ENCODE results near the gene SOS2.

Gene SOS2

GRCh38 chr14:50231475-50232275 lies at the start of gene SOS2:
Gene SOS2, minus strand, starts transcription at chr14:50231578. Its CDS starts 295 bp downstream, at chr14:50231283.
- DNase-seq (ENCODE audit: low read depth, low spot score) = peak; percentile 43

GRCh38 chr14:50272498-50272897 lies 41.1 kb upstream of the SOS2 start:
- DNase-seq (ENCODE audit: low read depth, low spot score) = no peak

- no peak for DNase-seq (ENCODE audit: low read depth, low spot score)
Measured at GRCh38 chr14:50270932-50271331, 39.6 kb upstream of the SOS2 start.

GRCh38 chr14:50265029-50265428 lies 33.7 kb upstream of the SOS2 start:
- no peak for DNase-seq (ENCODE audit: low read depth, low spot score)

GRCh38 chr14:50263321-50263720 lies 31.9 kb upstream of the SOS2 start:
- no peak for DNase-seq (ENCODE audit: low read depth, low spot score)

GRCh38 chr14:50262865-50263264 lies 31.5 kb upstream of the SOS2 start:
- no peak for DNase-seq (ENCODE audit: low read depth, low spot score)

- DNase-seq (ENCODE audit: low read depth, low spot score) = no peak
Measured at GRCh38 chr14:50260511-50260910, 29.1 kb upstream of the SOS2 start.

GRCh38 chr14:50260072-50260471 lies 28.7 kb upstream of the SOS2 start:
- DNase-seq (ENCODE audit: low read depth, low spot score) = no peak

- DNase-seq (ENCODE audit: low read depth, low spot score) = no peak
Measured at GRCh38 chr14:50257732-50258131, 26.4 kb upstream of the SOS2 start.

- DNase-seq (ENCODE audit: low read depth, low spot score) = no peak
Measured at GRCh38 chr14:50254248-50254647, 22.9 kb upstream of the SOS2 start.

- DNase-seq (ENCODE audit: low read depth, low spot score) = no peak
Measured at GRCh38 chr14:50249136-50249775, 17.9 kb upstream of the SOS2 start.

- no peak for DNase-seq (ENCODE audit: low read depth, low spot score)
Measured at GRCh38 chr14:50247245-50247644, 15.9 kb upstream of the SOS2 start.

- DNase-seq (ENCODE audit: low read depth, low spot score) = no peak
Measured at GRCh38 chr14:50242566-50243310, 11.4 kb upstream of the SOS2 start.

- DNase-seq (ENCODE audit: low read depth, low spot score) = no peak
Measured at GRCh38 chr14:50242096-50242495, 10.7 kb upstream of the SOS2 start.

- DNase-seq (ENCODE audit: low read depth, low spot score) = no peak
Measured at GRCh38 chr14:50237427-50237826, 6.0 kb upstream of the SOS2 start.

- DNase-seq (ENCODE audit: low read depth, low spot score) = no peak
Measured at GRCh38 chr14:50233951-50234250, 2.5 kb upstream of the SOS2 start.

GRCh38 chr14:50233166-50233950 lies 2.0 kb upstream of the SOS2 start:
- no peak for DNase-seq (ENCODE audit: low read depth, low spot score)

- no peak for DNase-seq (ENCODE audit: low read depth, low spot score)
Measured at GRCh38 chr14:50232276-50232642, 881 bp upstream of the SOS2 start.

- DNase-seq (ENCODE audit: low read depth, low spot score) = no peak
Measured at GRCh38 chr14:50230701-50231474, 490 bp downstream of the SOS2 start.

GRCh38 chr14:50230401-50230700 lies 1.0 kb downstream of the SOS2 start:
- DNase-seq (ENCODE audit: low read depth, low spot score) = no peak

- DNase-seq (ENCODE audit: low read depth, low spot score) = no peak
Measured at GRCh38 chr14:50229681-50230080, 1.7 kb downstream of the SOS2 start.
